ENCODE results near the gene FAXC. TPM values are rescaled to one million over a fixed set of nuclear protein-coding genes. Genes with fewer than 3 reads are reported as not detected.

Gene FAXC
- total RNA-seq, 1 donor: 0.54 TPM

DNA sequence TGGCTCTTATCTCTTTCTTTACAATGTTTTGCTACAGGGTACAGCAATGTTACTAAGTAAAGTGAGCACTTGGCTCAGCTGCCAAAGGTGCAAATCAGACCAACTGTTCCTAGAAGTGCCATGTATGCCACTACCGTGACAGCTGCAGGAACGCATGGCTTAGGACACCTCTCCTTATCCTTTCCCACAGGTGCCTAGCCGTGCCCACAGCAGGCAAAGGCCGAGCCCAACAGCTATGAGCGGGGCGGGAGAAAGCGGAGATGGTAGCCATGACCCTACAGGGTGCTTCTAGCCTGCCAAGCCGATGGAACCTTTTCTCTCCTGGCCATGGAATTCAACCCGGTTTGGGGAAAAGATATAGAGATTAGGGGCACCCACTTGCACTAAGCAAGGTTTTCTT, 97.1 kb downstream of the FAXC start:
- DNase-seq (ENCODE audit: low read depth): no peak
- no peak overlapping the region for H3K4me3 ChIP-seq (ENCODE audit: low read depth, low read length)
- TF ChIP-seq, protein P1, sequence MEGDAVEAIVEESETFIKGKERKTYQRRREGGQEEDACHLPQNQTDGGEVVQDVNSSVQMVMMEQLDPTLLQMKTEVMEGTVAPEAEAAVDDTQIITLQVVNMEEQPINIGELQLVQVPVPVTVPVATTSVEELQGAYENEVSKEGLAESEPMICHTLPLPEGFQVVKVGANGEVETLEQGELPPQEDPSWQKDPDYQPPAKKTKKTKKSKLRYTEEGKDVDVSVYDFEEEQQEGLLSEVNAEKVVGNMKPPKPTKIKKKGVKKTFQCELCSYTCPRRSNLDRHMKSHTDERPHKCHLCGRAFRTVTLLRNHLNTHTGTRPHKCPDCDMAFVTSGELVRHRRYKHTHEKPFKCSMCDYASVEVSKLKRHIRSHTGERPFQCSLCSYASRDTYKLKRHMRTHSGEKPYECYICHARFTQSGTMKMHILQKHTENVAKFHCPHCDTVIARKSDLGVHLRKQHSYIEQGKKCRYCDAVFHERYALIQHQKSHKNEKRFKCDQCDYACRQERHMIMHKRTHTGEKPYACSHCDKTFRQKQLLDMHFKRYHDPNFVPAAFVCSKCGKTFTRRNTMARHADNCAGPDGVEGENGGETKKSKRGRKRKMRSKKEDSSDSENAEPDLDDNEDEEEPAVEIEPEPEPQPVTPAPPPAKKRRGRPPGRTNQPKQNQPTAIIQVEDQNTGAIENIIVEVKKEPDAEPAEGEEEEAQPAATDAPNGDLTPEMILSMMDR (IDR thresholded peaks at IDR 0.05; ENCODE audit: insufficient read depth, low read length): no peak

DNA sequence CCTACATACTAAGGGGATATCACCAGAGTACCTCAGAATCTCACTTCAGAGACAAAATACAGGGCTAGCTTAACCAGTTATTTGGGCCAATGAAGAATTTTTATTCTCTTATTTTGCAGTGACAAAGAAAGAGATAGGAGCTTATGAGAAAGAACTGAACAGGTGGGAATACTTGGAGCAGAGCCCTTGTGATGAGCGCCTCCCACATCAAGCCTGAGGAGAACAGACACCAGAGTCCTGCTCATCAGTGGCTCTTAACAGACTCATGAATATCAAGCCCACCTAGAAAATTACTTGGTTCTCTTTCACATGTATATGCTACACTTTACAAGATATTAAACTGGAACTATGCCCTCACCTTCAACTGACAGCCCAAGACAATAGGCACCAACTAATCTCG, 99.0 kb downstream of the FAXC start:
- TF ChIP-seq, protein P1 (IDR thresholded peaks at IDR 0.05; ENCODE audit: insufficient read depth, low read length): no peak
- DNase-seq (ENCODE audit: low read depth): no peak
- no peak overlapping the region for H3K4me3 ChIP-seq (ENCODE audit: low read depth, low read length)

DNA sequence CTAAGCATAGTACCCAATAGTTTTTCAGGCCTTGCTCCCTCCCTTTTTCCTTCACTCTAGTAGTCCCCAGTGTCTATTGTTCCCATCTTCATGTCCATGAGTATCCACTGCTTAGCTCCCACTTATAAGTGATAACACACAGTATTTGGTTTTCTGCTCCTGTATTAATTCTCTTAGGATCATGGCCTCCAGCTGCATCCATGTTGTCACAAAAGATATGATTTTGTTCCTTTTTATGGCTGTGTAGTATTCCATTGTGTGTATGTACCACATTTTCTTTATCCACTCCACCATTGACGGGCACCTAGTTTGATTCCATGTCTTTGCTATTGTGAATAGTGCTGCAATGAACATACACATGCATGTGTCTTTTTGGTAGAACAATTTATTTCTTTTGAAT, 102.9 kb downstream of the FAXC start:
- no peak overlapping the region for H3K4me3 ChIP-seq (ENCODE audit: low read depth, low read length)
- TF ChIP-seq, protein P1 (IDR thresholded peaks at IDR 0.05; ENCODE audit: insufficient read depth, low read length): no peak
- no peak for DNase-seq (ENCODE audit: low read depth)

DNA sequence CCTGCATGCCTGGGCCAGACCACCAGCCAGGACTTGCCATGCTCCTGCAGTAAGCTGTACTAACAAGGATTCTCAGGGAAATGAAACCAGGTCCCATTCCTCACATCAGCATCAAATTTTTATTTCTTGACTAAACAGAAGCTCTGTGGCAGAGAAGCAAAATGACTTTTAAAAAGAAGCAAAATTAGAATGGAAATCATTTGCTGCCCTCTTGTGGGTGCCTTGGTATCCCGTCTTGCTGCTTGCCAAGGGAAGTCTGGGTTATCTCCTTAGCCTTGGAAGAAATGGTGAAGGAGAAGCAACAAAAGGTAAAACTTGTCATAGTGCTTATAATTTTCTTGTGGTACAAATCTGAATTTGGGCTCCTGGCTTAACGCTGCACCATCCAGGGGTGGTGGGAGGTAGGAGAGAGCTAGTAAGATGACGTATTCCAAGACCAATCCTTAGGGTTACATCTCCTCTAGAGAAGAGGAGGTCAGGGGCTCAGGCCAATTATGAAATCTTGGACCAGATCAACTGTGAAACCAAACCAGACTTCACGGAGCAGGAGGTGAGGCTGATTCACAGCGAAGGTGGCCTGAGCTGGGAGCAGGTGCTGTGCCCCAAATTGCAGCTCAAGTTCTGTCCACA, 107.5 kb downstream of the FAXC start:
- TF ChIP-seq, protein P1 (IDR thresholded peaks at IDR 0.05; ENCODE audit: insufficient read depth, low read length): peak; percentile 29
- H3K4me3 ChIP-seq (ENCODE audit: low read depth, low read length): no peak overlapping the region
- DNase-seq (ENCODE audit: low read depth): peak; percentile 18

DNA sequence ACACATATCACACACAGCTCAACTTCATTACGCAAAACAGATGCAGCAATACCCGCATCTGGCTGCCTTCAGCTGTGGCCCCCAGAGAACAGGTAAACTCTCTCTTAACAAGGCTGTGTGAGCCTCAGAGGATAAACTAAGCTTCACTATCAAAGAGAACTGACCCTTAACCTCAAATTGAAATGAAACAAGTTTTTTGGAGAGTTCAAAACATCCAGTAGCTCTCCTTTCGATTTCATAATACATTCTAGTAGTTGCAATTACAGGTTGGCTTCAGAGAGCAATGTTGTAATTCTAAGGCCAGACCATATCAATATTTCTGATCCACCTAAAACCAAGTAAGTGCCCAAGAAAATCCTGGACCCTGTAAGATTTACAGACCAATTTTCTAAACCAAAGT, 113.5 kb downstream of the FAXC start:
- DNase-seq (ENCODE audit: low read depth): no peak
- H3K4me3 ChIP-seq (ENCODE audit: low read depth, low read length): no peak overlapping the region
- TF ChIP-seq, protein P1 (IDR thresholded peaks at IDR 0.05; ENCODE audit: insufficient read depth, low read length): no peak

DNA sequence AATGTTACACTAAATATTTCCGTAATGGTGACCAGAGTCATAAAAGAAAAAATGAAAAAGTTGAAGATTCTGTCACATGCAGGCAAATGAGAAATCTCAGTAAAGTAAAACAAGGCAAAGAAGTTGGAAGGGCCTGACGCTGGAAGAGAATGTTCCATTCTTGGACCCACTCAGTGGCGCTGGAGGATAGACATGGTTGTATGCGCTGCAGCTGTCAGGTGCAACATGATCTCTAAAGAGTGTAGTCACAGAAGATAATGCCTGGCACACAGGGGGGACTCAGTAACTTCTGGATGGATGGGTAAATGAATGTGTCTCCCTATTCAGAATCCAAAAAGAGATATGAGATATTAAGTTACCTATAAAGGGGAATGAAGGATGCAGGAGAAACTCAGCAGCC, 116.3 kb downstream of the FAXC start:
- no peak overlapping the region for H3K4me3 ChIP-seq (ENCODE audit: low read depth, low read length)
- TF ChIP-seq, protein P1 (IDR thresholded peaks at IDR 0.05; ENCODE audit: insufficient read depth, low read length): no peak
- DNase-seq (ENCODE audit: low read depth): no peak

DNA sequence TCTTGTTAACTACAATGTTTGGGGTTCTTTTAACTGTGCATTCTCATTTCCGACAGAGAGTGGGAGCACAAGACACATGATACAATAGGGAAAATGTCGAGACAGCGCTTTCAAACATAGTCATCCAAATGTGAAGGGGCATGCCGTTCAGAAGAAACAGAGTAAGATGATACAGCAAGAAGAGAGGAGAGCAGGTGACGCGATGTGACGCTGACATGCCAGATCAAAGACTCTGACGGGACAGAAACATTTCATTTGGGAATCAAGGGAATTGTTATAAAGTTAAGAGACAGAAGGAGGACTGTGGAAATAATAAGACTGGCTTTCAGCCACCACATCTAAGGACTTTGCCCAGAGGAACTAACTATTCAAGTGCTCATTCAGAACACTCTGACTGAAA, 117.4 kb downstream of the FAXC start:
- TF ChIP-seq, protein P1 (IDR thresholded peaks at IDR 0.05; ENCODE audit: insufficient read depth, low read length): no peak
- DNase-seq (ENCODE audit: low read depth): no peak
- no peak overlapping the region for H3K4me3 ChIP-seq (ENCODE audit: low read depth, low read length)
